HG03175 (cell line): ENCODE data around the gene BTNL3.
"Not testable (repeated sequence)": the region's sequence is repeated elsewhere in the genome, so short reads cannot be mapped to it uniquely, and the experiment has no call there.

Source experiments
- ATAC-seq: cut with Tn5 transposase; IDR thresholded peaks from one replicate; pipeline ENCODE4 v1.9.1; 2021; ENCODE audit warnings: mild to moderate bottlenecking, moderate library complexity; ENCODE audit not compliant: unreplicated experiment

Gene BTNL3

GRCh38 chr5:181045857-181046256 is 57.2 kb downstream of the BTNL3 start:
- ATAC-seq = not testable (repeated sequence)

- ATAC-seq = no peak
Observed at GRCh38 chr5:181047288-181047687, 58.6 kb downstream of the BTNL3 start.

GRCh38 chr5:181047921-181048320 is 59.3 kb downstream of the BTNL3 start:
- no peak for ATAC-seq

- ATAC-seq = no peak
Observed at GRCh38 chr5:181050016-181050415, 61.4 kb downstream of the BTNL3 start.

- no peak for ATAC-seq
Observed at GRCh38 chr5:181051841-181052671, 63.4 kb downstream of the BTNL3 start.

DNA sequence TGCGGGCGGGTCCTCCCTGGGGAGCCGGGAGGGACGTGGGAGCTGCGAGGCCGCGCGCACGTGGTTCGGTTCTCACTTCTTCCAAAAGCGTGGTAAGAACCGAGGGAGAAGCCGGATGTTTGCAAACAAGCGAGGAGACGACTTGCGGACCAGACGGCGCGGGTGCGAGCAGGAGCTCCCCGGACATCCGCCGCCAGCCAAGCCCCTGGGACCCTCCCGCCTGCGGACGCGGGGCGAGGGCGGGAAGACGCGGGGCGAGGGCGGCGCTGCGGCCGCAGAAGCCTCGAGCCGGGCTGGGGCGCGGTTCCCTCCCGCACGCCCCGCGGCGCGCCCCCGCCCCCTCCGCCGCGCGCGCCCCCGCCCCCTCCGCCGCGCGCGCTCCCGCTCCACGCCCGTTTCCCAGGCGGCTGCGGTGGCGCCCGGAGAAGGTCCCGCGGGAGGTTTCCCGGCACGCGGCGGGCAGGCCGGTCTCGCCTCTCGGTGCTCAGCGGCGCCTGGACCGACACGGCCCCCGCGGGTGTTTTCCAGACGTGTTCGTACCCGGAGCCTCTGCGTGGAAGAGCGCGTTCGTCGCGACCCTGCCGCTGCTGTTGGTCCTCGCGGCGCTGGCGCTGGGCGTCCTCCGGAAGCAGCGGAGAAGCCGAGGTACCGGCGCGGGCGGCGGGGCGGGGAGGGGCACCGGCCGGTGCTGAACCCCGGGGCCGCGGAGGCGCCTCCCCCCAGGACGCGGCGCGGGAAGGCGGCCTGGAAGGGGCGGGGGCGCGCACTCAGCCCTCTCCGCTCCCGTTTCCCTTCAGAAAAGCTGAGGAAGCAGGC is 64.2 kb downstream of the BTNL3 start:
- no peak for ATAC-seq

GRCh38 chr5:181053488-181054121 is 65.0 kb downstream of the BTNL3 start:
- no peak for ATAC-seq

DNA sequence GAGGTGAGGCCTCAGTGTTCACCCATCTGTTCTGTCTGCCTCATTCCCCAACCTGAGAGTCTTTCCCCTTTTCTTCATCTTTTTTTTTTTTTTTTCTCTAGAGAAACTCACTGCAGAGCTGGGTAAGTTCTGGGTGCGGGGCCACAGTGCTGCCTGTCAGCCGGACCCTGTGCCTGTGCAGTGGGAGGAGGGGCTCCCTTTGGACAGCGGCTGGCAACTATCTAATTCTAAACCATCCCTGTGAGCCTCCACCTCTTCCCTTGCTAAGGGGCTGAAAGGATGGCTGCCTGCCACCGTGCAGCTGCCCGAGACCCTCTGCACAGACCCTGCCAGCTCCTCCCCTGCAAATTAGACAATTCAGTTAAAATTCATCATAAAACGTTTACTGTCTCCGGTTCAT is 65.5 kb downstream of the BTNL3 start:
- no peak for ATAC-seq

GRCh38 chr5:181054871-181055459 is 66.3 kb downstream of the BTNL3 start:
- ATAC-seq = no peak
